MG63 (cell line): ENCODE results near the gene FAR2. TPM values are rescaled to one million over a fixed set of nuclear protein-coding genes. Genes with fewer than 3 reads are reported as not detected.
"Not testable (repeated sequence)": the region's sequence is repeated elsewhere in the genome, so short reads cannot be mapped to it uniquely, and the experiment has no call there.

Experiments used
- DNase-seq: peaks from one replicate; pipeline ENCODE4 v3.0.0-alpha.2; 2020
- H3K27me3 ChIP-seq: fragments of 250-450 bp; sonication (Bioruptor Pico); 2 replicates; pipeline ENCODE4 v1.5.1; 2020; ENCODE audit warnings: mild to moderate bottlenecking, moderate library complexity
- H3K36me3 ChIP-seq: fragments of 250-450 bp; sonication (Bioruptor Pico); 2 replicates; pipeline ENCODE4 v1.5.1; 2020; ENCODE audit warnings: mild to moderate bottlenecking, moderate library complexity
- H3K4me3 ChIP-seq: fragments of 250-450 bp; sonication (Bioruptor Pico); 2 replicates; pipeline ENCODE4 v1.5.1; 2020; ENCODE audit warnings: mild to moderate bottlenecking, moderate library complexity
- H3K9me3 ChIP-seq: fragments of 250-450 bp; sonication (Bioruptor Pico); 2 replicates; pipeline ENCODE4 v1.5.1; 2020; ENCODE audit warnings: mild to moderate bottlenecking, moderate library complexity
- total RNA-seq: library from RNA; depleted of rRNA; stranded (reverse); fragments of >200 nt; shearing (Covaris generic); gene quantifications from 2 replicates; pipeline ENCODE4 v1.2.3, GENCODE V29; 2014; ENCODE audit warnings: low replicate concordance; rRNA removed

FAR2 gene
- total RNA-seq, result 19.5 and 30.8 TPM in 2 replicates

DNA sequence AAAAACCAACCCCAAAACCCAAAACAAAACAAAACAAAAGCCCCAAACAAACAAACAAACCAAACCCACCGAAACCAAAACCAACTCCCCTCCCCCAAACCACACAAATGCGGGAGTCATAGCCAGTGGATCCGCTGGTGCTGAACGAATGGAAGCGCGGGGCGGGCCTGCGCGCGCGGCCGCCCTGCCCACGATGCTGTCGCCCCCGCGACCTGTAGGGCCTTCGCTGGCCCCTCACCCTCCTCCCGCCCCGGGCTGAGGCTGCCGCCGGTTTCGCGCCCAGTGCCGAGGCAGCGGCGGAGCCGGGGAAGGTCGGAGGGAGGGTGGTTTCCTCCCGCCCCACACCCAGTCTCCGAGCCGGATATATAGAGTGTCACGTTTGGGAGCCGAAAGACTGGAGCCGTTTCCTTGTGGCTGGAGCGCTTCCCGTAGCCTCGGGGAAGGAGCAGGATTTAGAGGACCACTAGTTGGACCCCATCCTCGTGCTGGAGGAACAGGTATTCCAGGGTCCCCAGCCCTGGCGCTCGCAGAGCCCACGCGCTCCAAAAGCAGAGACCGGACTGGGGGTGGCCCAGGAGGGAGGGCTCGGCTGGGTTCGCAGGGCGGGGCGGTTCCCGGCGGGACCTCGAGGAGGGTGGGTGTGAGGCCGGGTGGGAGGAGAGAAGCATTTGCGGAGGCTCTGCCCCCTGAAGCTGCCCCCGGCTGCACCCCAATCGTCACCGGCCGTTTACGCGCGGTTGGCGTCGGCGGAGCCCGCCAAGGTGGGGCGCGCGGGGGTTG is at the start of gene FAR2:
Gene FAR2, plus strand, starts transcription at position 368 of the 780 bp plus-strand sequence. CDS start 121,172 bp downstream, outside the sequence.
- Histone ChIP-seq H3K4me3 (peak within 1 kb of the TSS; percentile 81), H3K27me3 (no peaks in the 10 kb centered on the region), H3K9me3 (peaks cover 5% of the 10 kb centered on the region; the same call in 1 of the 2 replicates), H3K36me3 (no peaks in the 10 kb centered on the region; the same call in 1 of the 2 replicates)
- DNase-seq, result peak; percentile 84

DNA sequence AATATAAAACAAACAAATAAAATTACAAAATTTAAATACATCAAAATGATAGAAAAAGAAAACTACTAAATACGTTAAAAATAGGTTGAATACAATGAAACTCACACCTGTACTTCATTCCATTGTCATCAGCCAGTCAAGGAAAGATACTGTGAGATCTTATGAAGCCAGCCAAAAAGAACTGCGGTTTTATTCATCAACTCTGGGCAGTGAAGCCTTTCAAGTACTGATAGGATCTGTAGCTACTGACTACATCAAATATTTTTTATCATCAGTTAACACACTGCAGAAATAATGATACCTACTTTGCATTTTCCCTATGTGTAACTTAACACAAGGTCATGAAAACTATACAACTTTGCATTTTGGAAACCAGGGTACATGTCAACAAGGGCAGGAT is 46.3 kb upstream of the FAR2 start:
- Histone ChIP-seq H3K27me3 (no peaks in the 10 kb centered on the region), H3K9me3 (peaks cover 2% of the 10 kb centered on the region; the same call in 1 of the 2 replicates), H3K4me3 (no peak overlapping the region), H3K36me3 (no peaks in the 10 kb centered on the region)
- DNase-seq, result no peak

- H3K4me3 ChIP-seq, result no peak overlapping the region
- H3K9me3 ChIP-seq, result peaks cover 2% of the 10 kb centered on the region; the same call in 1 of the 2 replicates
- no peaks in the 10 kb centered on the region for H3K36me3 ChIP-seq
- H3K27me3 ChIP-seq, result no peaks in the 10 kb centered on the region
- no peak for DNase-seq
Measured at GRCh38 chr12:29103539-29103974, 45.5 kb upstream of the FAR2 start.

DNA sequence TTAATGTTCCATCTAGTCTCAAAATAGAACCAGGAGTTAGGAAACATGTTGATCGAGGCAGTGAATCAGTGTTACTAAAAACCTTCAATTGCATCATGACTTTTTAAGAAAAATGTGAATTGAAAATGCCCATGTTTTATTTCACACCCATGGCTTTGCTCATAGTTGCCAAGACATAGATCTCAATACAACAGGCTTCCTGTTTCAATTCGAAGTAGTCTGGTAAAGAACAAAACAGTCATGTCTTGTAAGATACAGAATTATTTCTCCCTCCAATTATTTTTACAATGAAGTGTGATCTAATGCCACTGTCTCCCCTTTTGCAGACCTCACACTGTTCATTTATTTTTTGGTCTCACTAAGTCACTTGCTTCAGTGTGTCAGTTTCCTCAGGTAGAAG is 44.6 kb upstream of the FAR2 start:
- Histone ChIP-seq H3K36me3 (no peaks in the 10 kb centered on the region), H3K27me3 (no peaks in the 10 kb centered on the region), H3K4me3 (no peak overlapping the region), H3K9me3 (peaks cover 4% of the 10 kb centered on the region)
- no peak for DNase-seq

- H3K36me3 ChIP-seq, result no peaks in the 10 kb centered on the region
- H3K4me3 ChIP-seq, result no peak overlapping the region
- peaks cover 28% of the 10 kb centered on the region for H3K9me3 ChIP-seq
- no peaks in the 10 kb centered on the region for H3K27me3 ChIP-seq
- no peak for DNase-seq
Measured at GRCh38 chr12:29110506-29111442, 38.3 kb upstream of the FAR2 start.

GRCh38 chr12:29113101-29113500 is 36.0 kb upstream of the FAR2 start:
- peaks cover 28% of the 10 kb centered on the region for H3K9me3 ChIP-seq
- H3K36me3 ChIP-seq, result no peaks in the 10 kb centered on the region
- DNase-seq, result no peak
- H3K4me3 ChIP-seq, result no peak overlapping the region
- H3K27me3 ChIP-seq, result no peaks in the 10 kb centered on the region

DNA sequence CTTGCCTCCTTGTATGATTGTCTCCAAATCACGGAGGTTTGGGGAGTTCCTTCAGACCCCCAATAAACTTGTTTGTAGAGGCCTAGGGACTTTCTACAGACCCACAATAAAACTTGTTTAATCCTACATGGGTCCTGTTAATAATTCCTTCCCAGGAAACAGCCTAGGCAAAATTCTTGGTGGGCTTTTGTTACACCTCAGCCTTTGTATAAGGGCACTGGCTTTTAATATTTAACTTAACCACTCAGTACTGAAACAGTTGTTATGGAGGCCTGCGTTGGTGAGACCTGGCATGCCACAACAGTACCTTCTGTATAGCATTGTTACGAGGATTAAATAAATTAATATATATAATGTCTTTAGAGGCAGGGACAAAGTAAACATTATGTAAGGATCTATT is 32.7 kb upstream of the FAR2 start:
- Histone ChIP-seq H3K9me3 (peaks cover 7% of the 10 kb centered on the region), H3K36me3 (no peaks in the 10 kb centered on the region), H3K4me3 (no peak overlapping the region), H3K27me3 (no peaks in the 10 kb centered on the region)
- DNase-seq, result no peak

DNA sequence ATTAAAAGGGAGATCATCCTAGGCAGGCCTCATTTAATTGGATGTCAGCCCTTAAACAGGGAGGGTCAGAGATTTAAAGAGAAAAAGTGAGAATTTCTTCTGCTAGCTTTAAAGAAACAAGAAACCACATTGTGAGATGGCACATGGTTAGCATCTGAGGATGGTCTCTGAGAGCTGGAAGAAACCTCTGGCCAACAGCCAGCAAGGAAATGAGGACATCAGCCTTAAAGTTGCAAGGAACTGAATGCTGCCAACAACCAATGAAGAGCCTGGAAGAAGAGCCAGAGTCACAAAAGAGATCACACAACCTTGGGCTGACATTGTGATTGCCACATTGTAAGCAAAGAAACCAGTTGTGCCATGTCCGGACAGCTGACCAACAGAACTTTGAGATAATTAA is 17.5 kb upstream of the FAR2 start:
- Histone ChIP-seq H3K9me3 (peaks cover 4% of the 10 kb centered on the region), H3K36me3 (no peaks in the 10 kb centered on the region), H3K4me3 (no peak overlapping the region), H3K27me3 (no peaks in the 10 kb centered on the region)
- peak; percentile 59 for DNase-seq

- Histone ChIP-seq H3K9me3 (peaks cover 4% of the 10 kb centered on the region), H3K27me3 (no peaks in the 10 kb centered on the region), H3K4me3 (no peak overlapping the region), H3K36me3 (no peaks in the 10 kb centered on the region)
- no peak for DNase-seq
Measured at GRCh38 chr12:29132316-29132715, 16.8 kb upstream of the FAR2 start.

DNA sequence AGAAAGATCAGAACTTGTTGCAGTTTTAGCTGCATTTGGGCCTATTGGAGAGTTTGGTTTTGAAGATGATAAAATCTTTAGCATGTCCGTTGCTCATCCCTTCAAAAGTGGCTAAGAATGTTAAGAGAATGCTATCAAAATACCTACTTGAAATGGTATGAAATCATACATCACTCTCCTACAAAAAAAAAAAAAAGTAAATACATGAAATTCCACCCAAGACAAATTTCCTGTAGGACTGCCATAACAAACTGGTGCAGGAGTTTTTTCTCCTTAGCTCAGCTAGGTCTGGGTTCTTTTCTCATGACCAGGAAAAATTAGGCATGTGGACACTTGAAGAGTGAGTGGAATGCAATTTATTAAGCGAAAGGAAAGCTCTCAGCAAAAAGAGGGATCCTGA is 15.9 kb upstream of the FAR2 start:
- Histone ChIP-seq H3K4me3 (no peak overlapping the region), H3K9me3 (peaks cover 4% of the 10 kb centered on the region), H3K36me3 (no peaks in the 10 kb centered on the region), H3K27me3 (no peaks in the 10 kb centered on the region)
- no peak for DNase-seq

DNA sequence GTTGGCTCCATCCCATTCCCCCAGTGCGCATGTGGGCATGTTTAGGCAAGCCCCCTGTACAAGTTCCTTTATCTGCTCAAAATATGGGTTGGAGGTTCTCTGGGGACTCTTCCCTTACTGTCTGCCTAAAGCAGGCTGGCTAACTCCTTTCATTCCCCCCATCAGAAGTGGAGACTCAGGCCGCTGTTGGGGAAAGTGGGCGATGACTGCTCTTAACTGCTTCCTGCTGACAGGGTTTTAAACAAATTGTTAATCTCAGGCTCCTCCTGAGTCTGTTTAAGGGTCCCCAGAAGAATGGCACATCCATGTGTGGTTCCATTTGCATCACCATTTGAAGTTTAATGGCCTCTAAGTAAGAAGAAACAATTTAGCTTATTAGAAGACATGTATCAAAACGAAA is 15.4 kb upstream of the FAR2 start:
- Histone ChIP-seq H3K4me3 (no peak overlapping the region), H3K36me3 (no peaks in the 10 kb centered on the region), H3K27me3 (no peaks in the 10 kb centered on the region), H3K9me3 (peaks cover 4% of the 10 kb centered on the region)
- DNase-seq, result no peak

DNA sequence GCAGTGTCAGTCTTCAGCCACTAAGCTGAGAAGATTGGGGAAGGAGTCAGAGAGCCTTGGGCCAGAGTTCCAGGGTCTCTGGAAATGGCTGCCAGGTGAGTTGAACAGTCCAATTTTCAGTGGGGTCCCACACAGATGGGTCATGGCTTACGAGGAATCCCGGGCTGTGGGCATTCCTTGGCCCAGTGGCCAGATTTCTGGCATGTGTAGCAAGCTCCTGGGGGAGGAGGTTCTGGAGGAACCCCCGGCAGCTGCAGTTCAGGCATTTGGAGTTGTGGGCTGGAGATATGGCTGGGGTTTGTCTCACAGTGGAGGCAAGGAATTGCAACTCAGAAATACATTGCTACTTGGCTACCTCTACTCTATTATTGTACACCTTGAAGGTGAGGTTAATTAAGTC is 10.8 kb upstream of the FAR2 start:
- not testable (repeated sequence) for H3K36me3 ChIP-seq, H3K4me3 ChIP-seq, H3K27me3 ChIP-seq, DNase-seq, H3K9me3 ChIP-seq

DNA sequence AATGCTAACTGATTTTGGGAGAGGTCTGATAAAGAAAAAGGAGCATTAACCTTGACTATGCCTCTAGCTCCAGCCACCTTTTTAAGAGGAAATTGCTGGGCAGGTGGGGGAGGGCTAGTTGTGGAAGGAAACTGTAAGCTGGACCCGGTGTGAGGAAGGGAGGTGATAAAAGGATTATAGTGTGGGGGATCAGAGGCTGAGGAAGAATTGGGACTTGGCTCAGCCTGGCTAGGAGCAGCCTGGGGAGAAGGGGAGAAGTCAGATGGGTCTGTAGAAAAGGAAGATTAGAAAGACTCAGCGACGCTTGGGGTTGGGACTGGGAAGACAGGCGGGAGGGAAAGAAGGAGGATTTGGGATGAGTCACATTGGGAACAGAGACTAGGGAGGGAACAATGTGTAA is 10.2 kb upstream of the FAR2 start:
- not testable (repeated sequence) for H3K27me3 ChIP-seq, H3K4me3 ChIP-seq, H3K36me3 ChIP-seq, H3K9me3 ChIP-seq, DNase-seq

DNA sequence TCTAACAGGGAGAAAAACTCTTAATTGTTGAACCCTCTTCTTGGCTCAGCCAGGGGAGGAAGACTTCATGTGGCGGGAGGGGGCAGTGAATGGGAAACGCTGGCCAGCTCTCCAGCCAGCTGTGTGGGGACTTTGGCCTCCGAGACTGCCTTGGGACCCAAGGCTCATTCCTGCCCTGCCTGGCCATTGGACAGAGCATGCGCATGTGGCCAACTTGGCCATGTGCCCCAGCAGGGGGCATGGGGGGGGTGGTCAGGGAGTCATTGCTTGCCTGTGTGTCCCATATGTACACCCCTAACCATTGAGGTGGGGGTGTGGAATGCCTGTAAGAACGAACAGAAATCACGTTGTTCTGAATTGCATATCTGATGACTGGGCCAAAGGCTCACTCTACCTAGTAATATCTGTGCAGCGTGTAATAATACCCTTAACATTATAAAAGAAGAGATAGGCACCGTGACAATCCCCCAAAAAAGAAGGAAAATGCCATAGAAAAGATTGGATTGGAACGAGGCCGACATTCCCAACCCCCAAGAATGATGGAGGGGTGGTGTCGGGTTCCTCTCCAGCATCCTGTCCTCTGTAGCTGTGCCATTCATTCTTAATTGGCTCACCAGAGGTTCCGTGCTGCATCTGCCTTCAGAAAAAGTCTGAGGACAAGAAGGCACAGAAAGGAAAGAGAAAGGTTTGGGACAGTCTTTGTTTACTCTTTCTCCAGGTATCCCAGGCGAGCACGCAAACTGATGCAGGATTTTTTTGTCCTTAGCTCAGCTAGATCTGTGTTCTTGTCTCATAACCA is 3.5 kb upstream of the FAR2 start:
- Histone ChIP-seq H3K9me3 (peaks cover 10% of the 10 kb centered on the region; the same call in 1 of the 2 replicates), H3K4me3 (no peak overlapping the region), H3K27me3 (no peaks in the 10 kb centered on the region), H3K36me3 (no peaks in the 10 kb centered on the region)
- DNase-seq, result no peak

- Histone ChIP-seq H3K27me3 (no peaks in the 10 kb centered on the region), H3K36me3 (no peaks in the 10 kb centered on the region; the same call in 1 of the 2 replicates), H3K4me3 (no peak overlapping the region), H3K9me3 (peaks cover 8% of the 10 kb centered on the region; the same call in 1 of the 2 replicates)
- no peak for DNase-seq
Measured at GRCh38 chr12:29146196-29146595, 2.9 kb upstream of the FAR2 start.
